ENCODE data around the gene INHA. TPM values are rescaled to one million over a fixed set of nuclear protein-coding genes. Genes with fewer than 3 reads are reported as not detected.

Gene INHA
- total and polyA plus RNA-seq, 4 donors = 0.47 to 0.98 (median 0.58) TPM; not detected in 1

DNA sequence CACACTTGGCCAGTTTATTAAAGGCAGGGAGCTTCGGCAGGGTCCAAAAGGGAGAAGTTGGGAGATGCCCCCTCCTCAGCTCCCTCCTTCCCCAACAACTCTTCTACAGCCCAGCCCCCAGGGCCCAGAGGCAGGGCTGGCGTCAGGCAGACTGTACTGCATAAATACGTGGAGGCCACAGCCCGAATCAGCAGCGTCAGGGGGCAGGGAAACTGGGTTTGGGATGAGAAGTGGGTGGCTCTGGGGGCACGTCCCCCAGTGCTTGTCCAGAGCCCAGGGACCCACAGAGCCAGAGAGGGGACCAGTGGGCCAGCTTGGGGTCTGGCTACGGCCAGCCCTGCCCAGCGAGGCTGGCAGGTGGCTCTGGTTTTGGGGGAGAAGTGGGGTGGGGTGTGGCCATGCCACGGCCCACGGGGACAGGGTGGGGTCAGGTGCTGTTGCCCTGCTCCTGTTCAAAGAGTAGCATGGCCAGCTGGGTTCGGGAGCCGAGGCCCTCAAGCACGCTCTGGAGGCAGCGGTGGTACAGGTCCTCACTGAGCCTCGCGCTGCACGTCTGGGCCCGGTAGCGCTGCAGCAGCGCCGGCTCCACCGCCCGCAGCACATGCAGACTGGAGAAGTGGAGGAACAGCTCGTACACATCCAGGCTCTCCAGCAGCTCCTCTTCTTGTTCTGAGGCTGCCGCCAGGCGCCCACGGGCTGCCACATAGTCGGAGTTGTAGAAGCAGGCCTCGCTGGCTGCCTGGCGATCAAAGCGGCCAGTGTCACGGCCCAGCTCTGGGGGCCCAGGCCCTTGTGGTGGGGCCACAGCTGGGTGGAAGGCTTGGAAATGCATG is 32.9 kb upstream of the INHA start:
- no peaks in the 10 kb centered on the region for H3K27me3 ChIP-seq (ENCODE audit: control insufficient read depth in 3 of 3, insufficient read depth in 3 of 3, low read length in 2 of 3)
- DNase-seq (no peak), ATAC-seq (ENCODE audit: insufficient read depth, low FRiP score) (no peak)
- 91 to 93% methylated on average over 32 of the region's 32 CpGs for WGBS, 2 donors
- TF ChIP-seq, protein P1, sequence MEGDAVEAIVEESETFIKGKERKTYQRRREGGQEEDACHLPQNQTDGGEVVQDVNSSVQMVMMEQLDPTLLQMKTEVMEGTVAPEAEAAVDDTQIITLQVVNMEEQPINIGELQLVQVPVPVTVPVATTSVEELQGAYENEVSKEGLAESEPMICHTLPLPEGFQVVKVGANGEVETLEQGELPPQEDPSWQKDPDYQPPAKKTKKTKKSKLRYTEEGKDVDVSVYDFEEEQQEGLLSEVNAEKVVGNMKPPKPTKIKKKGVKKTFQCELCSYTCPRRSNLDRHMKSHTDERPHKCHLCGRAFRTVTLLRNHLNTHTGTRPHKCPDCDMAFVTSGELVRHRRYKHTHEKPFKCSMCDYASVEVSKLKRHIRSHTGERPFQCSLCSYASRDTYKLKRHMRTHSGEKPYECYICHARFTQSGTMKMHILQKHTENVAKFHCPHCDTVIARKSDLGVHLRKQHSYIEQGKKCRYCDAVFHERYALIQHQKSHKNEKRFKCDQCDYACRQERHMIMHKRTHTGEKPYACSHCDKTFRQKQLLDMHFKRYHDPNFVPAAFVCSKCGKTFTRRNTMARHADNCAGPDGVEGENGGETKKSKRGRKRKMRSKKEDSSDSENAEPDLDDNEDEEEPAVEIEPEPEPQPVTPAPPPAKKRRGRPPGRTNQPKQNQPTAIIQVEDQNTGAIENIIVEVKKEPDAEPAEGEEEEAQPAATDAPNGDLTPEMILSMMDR (IDR thresholded peaks at IDR 0.05; ENCODE audit: control extremely low read depth, extremely low read depth) = no peak
- no peak overlapping the region for H3K9ac ChIP-seq (ENCODE audit: insufficient read depth in 1 of 2, low read length in 2 of 2)
- no peak overlapping the region for H3K4me3 ChIP-seq
- peaks cover 0 to 47% (median 8%) of the 10 kb centered on the region in 5 donors for H3K4me1 ChIP-seq (ENCODE audit: control insufficient read depth in 5 of 5, insufficient read depth in 5 of 5, low read length in 5 of 5)
- no peaks in the 10 kb centered on the region for H3K9me3 ChIP-seq (ENCODE audit: control insufficient read depth in 4 of 4, insufficient read depth in 3 of 4, low read length in 3 of 4)
- H3K36me3 ChIP-seq (ENCODE audit: control insufficient read depth in 4 of 4, insufficient read depth in 4 of 4, low read length in 4 of 4) = peaks cover 3 to 13% (median 12%) of the 10 kb centered on the region in 4 donors
- no peak overlapping the region for H3K27ac ChIP-seq (ENCODE audit: low read depth in 1 of 2, low read length in 1 of 2)

GRCh38 chr2:219539926-219540678 is 32.0 kb upstream of the INHA start:
- H3K27ac ChIP-seq (ENCODE audit: low read depth in 1 of 2, low read length in 1 of 2) = no peak overlapping the region
- peaks cover 3 to 13% (median 12%) of the 10 kb centered on the region in 4 donors for H3K36me3 ChIP-seq (ENCODE audit: control insufficient read depth in 4 of 4, insufficient read depth in 4 of 4, low read length in 4 of 4)
- ATAC-seq (ENCODE audit: insufficient read depth, low FRiP score) (no peak), DNase-seq (no peak)
- no peaks in the 10 kb centered on the region for H3K27me3 ChIP-seq (ENCODE audit: control insufficient read depth in 3 of 3, insufficient read depth in 3 of 3, low read length in 2 of 3)
- H3K9ac ChIP-seq (ENCODE audit: insufficient read depth in 1 of 2, low read length in 2 of 2) = no peak overlapping the region
- H3K4me3 ChIP-seq = no peak overlapping the region
- TF ChIP-seq, protein P1 (IDR thresholded peaks at IDR 0.05; ENCODE audit: control extremely low read depth, extremely low read depth) = no peak
- H3K4me1 ChIP-seq (ENCODE audit: control insufficient read depth in 5 of 5, insufficient read depth in 5 of 5, low read length in 5 of 5) = peaks cover 0 to 55% (median 14%) of the 10 kb centered on the region in 5 donors
- H3K9me3 ChIP-seq (ENCODE audit: control insufficient read depth in 4 of 4, insufficient read depth in 3 of 4, low read length in 3 of 4) = no peaks in the 10 kb centered on the region
- WGBS, 2 donors = 95% methylated on average over 46 of the region's 46 CpGs

DNA sequence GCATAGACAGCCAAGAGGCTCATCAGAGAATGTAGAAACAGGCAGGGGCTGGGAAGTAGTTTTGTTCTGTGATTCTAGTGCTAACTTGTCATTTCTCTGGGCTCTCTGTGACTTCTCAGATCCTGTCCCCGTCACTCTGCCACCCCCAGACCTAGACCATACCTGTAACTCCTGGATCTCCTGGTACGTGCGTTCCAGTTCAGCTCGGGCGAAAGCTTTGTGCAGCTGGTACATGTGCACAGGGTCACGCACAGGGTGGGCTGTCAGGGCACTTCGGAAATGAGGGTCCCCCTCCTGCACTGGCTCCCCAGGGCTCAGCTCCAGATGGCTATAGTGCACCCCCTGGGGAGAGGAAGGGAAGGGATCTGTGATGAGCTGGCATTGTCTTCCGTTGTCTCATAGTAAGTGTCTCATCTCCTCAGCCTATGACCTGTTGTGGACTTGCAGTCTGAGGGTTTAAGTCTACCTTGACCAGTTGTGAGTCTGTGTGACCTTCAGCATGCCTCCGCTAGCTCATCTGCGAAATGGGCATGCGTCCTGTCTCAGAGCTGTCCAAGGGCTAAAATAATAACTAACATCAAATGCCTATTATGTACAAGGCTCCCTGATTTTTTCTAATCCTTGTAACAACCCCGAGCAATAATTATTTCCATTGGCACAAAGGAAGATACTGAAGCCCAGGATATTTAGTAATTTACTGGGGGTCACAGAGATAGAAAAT is 31.2 kb upstream of the INHA start:
- Histone ChIP-seq H3K9me3 (ENCODE audit: control insufficient read depth in 4 of 4, insufficient read depth in 3 of 4, low read length in 3 of 4) (no peaks in the 10 kb centered on the region), H3K27me3 (ENCODE audit: control insufficient read depth in 3 of 3, insufficient read depth in 3 of 3, low read length in 2 of 3) (no peaks in the 10 kb centered on the region), H3K27ac (ENCODE audit: low read depth in 1 of 2, low read length in 1 of 2) (no peak overlapping the region), H3K4me3 (no peak overlapping the region), H3K4me1 (ENCODE audit: control insufficient read depth in 5 of 5, insufficient read depth in 5 of 5, low read length in 5 of 5) (peaks cover 0 to 55% (median 14%) of the 10 kb centered on the region in 5 donors), H3K36me3 (ENCODE audit: control insufficient read depth in 4 of 4, insufficient read depth in 4 of 4, low read length in 4 of 4) (peaks cover 3 to 13% (median 12%) of the 10 kb centered on the region in 4 donors), H3K9ac (ENCODE audit: insufficient read depth in 1 of 2, low read length in 2 of 2) (no peak overlapping the region)
- TF ChIP-seq, protein P1 (IDR thresholded peaks at IDR 0.05; ENCODE audit: control extremely low read depth, extremely low read depth) = no peak
- ATAC-seq (ENCODE audit: insufficient read depth, low FRiP score) (no peak), DNase-seq (no peak)
- 91 to 92% methylated on average over 12 of the region's 12 CpGs for WGBS, 2 donors
